ENCODE data around the gene MYG1.
"Not testable (repeated sequence)": the region's sequence is repeated elsewhere in the genome, so short reads cannot be mapped to it uniquely, and the experiment has no call there.

Gene MYG1

DNA sequence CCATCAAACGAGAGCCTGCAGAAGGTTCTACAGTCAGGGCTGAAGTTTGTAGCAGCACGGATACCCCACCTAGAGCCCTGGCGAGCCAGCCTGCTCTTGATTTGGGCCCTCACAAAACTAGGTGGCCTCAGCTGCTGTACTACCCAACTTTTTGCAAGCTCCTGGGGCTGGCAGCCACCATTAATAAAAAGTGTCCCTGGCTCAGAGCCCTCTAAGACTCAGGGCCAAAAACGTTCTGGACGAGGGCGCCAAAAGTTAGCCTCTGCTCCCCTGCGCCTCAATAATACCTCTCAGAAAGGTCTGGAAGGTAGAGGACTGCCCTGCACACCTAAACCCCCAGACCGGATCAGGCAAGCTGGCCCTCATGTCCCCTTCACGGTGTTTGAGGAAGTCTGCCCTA is 13.0 kb upstream of the MYG1 start:
- no peak for DNase-seq (ENCODE audit: low spot score)

DNA sequence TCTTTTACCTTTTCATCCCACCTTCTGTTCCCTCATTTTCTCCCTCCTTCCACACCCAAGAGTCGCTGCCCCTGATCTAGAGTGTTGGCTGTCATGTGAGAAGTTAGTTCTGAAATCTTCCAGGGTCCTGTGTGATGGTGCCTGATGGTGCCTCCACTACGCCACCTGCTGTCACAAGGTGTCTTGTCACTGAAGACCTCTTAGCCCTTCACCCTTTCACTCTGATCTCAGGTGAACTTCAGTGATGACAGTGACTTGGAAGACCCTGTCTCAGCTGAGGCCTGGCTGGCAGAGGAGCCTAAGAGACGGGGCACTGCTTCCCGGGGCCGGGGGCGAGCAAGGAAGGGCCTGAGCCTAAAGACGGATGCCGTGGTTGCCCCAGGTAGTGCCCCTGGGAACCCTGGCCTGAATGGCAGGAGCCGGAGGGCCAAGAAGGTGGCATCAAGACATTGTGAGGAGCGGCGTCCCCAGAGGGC is 11.7 kb upstream of the MYG1 start:
- peak; percentile 74 for DNase-seq (ENCODE audit: low spot score)

DNA sequence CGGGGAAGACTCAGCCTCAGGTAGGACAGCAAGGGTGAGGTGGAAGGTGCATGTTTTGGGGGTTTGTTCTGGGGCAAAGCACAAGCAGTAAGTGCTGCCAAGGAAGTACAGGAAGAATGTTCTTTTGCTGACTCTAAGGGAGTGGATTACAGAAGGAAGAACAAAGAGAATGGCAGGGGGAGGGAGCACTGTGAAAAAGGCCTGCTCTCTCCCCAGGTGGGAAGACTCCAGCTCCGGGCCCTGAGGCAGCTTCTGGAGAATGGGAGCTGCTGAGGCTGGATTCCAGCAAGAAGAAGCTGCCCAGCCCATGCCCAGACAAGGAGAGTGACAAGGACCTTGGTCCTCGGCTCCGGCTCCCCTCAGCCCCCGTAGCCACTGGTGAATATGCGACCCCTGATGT is 11.2 kb upstream of the MYG1 start:
- DNase-seq (ENCODE audit: low spot score), result no peak

DNA sequence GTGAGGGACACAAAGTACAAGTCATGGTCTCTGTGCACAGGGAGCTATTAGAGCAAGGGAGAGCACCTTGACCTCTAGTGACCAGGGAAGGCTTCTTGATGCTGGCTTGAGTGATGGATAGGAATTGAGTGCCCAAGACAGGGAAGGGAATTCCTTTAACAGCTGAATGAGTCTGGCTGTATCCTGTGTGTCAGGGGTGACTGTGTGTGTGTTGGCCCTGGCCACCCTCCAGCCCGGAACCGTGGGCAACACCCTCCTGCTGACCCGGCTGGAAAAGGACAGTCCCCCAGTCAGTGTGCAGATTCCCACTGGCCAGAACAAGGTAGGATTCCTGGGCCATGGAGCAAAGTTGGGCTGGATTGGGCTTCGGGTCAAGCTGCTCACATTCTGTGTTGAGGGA is 9.6 kb upstream of the MYG1 start:
- DNase-seq (ENCODE audit: low spot score), result no peak

DNA sequence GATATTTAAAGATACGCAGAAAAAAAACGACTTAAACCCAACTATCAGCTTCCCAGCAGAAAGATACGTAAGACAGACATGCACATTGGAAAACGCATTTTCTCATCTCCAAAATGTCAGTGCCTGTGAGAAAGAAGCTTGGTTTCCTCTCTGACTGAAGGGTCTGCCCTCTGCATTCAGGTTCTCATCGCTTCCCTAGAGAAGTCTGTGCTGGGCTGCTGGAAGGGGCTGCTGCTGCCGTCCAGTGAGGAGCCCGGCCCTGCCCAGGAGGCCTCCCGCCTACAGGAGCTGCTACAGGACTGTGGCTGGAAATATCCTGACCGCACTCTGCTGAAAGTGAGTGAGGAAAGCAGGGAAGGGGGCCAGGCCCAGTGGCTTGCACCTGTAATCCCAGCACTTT is 8.8 kb upstream of the MYG1 start:
- DNase-seq (ENCODE audit: low spot score), result no peak

DNA sequence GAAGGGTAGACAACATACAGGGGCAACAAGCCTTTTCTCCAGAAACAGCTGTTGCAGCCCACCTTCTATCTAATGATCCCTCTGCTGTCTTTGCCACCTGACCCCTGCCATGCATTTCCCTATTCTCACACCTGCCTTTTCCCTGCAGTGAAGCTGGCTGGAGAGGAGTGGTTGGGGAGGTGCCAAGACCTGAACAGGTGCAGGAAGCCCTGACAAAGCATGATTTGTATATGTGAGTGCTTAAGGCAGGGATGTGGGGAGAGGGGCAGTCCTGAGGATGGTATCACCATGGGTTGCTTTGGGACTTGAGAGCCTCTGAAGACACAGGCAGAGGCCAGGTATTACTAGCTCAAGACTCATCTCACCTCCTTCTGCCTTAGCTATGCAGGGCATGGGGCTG is 7.1 kb upstream of the MYG1 start:
- DNase-seq (ENCODE audit: low spot score), result no peak

DNA sequence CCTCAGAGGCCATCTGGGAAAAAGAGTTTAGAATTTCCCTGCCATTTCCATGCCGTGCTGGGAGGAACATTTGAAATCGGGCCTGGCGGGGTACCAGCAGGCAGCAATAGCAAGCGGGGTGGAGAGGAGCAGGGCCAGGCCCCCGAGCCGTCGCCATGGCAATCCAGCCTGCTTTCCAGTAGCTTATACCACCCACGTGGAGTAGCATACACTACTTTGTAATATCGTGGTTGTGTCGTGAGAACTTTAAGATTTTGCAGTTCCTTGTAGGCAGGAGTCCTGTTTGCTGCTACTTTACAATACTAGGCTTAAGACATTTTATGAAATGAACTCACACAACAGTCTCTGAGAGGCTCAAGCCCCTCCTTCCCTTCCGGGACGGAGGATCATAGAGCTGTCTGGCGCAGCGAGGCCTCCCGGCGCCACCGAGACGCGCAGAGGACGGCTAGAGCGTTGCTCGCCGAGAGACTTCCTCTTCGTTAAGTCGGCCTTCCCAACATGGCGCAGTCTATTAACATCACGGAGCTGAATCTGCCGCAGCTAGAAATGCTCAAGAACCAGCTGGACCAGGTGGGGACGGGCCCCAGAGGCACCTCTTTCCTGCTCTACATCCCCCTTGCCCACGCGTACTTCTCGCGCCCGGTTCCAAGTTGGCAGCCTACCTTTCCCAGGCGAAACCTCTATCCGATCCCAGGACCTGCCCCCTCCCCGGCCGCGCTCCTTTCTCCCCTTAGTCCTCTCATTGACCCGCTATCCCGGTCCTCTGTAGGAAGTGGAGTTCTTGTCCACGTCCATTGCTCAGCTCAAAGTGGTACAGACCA is 4.2 kb upstream of the MYG1 start, which contains the start of gene PFDN5:
Gene PFDN5, plus strand, starts transcription at position 473 of the 821 bp plus-strand sequence. Its CDS starts 26 bp downstream, at position 499.
- peak; percentile 86 for DNase-seq (ENCODE audit: low spot score)

DNA sequence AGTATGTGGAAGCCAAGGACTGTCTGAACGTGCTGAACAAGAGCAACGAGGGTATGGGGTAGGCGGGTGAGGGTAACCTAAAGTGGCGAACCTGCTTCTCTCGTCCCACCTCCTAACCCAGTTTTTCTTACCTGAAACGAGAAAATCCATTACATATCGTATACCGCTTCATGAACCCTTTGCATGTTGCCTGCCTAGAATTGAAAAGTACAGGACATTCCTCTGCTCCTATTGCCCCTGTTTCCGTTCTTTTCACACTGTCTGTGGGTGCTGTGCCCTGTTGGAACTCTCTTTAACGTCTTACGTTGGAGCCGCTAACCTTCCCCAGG is 3.6 kb upstream of the MYG1 start:
- DNase-seq (ENCODE audit: low spot score), result no peak

DNA sequence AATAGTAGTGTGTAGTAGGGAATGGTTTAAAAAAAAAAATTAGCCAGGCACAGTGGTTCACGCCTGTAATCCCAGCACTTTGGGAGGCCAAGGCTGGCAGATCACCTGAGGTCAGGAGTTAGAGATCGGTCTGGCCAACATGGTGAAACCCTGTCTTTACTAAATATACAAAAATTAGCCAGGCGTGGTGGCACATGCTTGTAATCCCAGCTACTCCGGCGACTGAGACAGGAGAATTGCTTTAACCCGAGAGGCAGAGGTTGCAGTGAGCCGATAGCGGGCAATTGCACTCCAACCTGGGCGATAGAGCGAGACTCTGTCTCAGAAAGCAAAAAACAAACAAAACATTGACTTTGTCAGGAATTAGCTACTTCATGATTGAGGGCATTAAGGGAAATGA is 2.4 kb upstream of the MYG1 start:
- not testable (repeated sequence) for DNase-seq (ENCODE audit: low spot score)

DNA sequence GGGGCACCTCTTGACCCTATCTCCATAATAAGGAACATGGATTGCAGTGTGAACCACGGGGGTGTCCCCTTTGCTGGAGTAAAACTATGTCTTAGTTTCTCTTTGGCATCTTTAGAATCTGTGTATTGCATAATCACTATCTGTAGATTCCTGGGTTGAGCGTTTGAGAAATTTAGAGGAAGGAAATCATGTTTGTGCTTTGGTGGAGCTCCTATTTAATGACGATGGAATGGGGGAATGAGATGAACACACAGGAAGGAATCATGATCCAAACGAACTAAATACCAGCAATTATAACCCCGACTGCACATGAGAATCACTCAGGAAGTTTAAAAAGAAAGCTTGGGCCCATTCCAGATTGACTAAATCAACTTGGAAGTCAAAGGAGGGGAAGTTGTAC is 1.3 kb upstream of the MYG1 start:
- DNase-seq (ENCODE audit: low spot score), result no peak

DNA sequence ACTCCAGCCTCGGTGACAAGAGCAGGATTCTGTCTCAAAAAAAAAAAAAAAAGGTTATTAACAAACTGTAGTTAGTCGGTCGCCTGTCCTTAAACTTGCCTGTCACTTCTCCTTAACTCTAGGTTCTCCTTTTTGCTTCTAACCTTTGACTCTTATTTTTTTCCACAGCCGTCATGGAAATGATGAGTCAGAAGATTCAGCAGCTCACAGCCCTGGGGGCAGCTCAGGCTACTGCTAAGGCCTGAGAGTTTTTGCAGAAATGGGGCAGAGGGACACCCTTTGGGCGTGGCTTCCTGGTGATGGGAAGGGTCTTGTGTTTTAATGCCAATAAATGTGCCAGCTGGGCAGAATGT is 418 bp upstream of the MYG1 start:
- peak; percentile 28 for DNase-seq (ENCODE audit: low spot score)

DNA sequence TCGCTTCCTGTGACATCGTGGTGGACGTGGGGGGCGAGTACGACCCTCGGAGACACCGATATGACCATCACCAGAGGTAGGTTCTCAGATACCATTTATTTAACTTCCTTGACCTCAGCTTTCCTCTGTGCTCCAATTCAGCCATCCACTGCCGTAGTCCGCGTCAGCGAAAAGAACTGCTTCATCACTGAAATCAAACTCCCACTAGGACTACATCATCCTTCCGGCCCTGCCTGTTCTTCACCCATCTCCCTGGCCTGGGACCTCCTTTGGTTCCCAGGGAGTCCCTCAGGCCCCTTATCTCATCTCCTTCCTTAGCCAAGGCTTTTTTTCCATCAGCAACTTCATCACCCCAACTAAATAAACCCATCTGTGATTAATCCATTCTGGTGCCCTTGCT is 692 bp downstream of the MYG1 start:
- DNase-seq (ENCODE audit: low spot score), result no peak

DNA sequence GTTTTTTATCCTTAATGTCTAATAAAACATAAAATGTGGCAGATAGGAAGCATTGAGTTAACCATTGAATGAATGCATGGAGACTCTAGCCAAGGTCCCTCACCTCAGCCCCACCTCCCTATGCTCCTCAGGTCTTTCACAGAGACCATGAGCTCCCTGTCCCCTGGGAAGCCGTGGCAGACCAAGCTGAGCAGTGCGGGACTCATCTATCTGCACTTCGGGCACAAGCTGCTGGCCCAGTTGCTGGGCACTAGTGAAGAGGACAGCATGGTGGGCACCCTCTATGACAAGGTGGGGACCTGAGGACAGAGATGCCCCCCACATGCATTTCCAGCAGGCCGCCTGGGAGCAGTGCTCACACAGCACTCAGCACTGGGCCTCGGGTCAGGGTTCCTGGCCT is 3.4 kb downstream of the MYG1 start:
- no peak for DNase-seq (ENCODE audit: low spot score)

DNA sequence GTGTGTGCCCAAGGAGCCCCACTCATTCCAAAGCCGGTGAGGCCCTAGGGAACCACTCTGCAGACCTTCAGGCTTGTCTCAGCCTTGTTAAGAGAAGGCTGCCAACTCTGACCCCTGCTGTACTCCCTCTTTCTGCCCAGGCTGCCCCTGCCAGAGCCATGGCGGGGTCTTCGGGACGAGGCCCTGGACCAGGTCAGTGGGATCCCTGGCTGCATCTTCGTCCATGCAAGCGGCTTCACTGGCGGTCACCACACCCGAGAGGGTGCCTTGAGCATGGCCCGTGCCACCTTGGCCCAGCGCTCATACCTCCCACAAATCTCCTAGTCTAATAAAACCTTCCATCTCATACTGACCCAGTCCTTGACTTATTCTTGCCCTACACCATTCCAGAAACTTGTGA is 7.3 kb downstream of the MYG1 start:
- DNase-seq (ENCODE audit: low spot score), result no peak

DNA sequence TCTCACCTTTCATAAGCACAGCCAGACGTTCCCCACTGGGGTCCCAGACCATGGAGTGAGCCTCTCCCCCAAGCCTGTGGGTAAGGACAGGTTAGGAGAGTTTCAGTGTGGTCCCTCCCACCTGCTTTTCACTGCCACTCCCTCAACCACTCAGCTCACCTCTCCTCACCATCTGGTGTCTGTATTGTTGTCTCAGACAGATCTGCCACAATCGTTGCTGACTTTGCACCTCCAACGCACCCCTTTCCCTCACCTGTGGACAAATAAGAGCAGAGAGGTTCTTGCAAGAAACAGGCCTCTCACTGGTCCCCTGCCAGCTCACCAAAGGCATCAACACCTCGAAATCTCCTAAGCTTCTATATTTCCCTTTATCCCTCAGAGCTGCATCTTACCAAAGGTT is 8.8 kb downstream of the MYG1 start:
- no peak for DNase-seq (ENCODE audit: low spot score)

DNA sequence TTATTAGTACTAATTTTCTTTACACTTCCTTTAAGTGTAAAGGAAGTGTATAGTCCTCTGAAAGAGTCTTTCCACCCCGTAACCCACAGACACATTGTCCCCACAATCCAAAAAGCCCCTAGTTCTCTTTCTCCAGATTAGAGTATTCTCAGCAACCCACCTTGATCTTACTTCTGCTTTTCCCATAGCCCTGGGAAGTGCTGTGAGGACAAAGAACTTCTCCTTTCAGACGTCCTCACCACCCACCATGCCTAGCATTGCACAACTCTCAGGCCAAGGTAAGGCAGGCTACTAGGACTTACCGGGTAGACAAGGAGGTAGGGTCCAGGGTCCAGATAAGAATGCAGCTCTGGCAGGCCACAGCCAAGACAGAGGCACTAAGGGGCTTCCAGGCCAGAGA is 14.5 kb downstream of the MYG1 start:
- no peak for DNase-seq (ENCODE audit: low spot score)

DNA sequence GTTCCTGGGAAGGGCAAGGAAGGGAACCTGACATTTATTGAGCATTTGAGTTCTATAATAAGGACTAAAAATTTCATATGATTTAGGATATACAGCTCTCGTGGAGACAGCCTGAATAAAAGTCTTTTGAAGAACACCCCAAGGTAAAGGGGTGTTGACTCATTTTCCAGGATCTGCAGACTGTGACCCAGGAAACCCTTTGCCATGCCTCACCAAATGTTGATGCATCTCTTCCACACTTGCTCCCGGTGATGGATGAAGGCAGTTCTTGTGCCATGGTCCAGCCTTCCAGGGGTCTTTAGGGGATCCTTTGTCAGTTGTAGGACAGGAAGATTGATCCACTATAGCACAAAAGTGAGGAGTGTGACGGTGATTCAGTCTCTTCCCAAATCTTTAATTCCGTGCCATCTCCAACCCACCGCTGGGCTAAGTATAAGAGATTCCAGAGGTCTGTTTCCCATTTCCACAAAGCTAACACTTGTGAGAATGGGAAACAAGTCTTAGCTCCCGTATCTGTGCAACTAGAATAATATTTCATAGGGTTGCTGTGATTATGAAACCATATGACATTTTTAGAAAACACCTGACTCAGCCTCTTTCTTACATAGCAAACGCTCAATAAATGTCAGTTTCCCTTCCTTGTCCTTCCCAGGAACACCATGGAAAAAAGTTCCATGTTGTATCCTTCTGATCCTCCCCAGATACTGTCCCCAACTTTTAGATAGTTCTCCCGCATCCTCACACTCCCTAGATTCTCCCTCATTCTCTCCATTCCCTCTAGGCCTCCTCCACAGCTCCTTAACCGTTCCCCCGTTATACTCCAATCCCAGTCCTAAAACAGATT is 21.1 kb downstream of the MYG1 start:
- no peak for DNase-seq (ENCODE audit: low spot score)

DNA sequence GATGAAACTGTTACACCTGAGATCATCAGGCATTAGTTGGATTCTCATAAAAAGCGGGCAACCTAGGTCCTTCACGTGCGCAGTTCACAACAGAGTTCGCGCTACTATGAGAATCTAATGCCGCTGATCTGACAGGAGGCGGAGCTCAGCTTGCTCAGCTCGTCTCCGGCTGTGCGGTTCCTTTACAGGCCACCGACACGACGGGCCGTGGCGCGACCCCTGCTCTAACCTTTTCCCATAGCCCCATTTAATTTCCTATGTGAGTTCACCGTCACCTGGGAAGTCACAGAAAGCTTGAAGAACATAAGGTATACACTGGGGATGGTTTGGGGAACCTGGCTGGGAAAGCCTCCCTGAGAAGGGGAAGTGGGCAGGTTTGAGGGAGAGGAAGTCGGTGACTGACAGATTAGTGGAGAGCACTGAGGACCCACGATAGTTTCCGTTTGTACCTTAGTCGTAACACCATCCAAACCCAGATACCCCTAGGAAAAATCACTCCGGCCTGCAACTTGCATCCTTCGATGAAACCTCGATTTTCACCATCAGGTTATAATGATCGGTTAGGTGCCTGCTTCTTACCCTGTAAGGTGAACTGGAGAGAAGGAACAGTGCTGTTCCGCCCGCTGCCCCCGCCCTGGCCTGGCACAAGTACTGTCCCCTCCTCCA is 24.8 kb downstream of the MYG1 start:
- peak; percentile 83 for DNase-seq (ENCODE audit: low spot score)

DNA sequence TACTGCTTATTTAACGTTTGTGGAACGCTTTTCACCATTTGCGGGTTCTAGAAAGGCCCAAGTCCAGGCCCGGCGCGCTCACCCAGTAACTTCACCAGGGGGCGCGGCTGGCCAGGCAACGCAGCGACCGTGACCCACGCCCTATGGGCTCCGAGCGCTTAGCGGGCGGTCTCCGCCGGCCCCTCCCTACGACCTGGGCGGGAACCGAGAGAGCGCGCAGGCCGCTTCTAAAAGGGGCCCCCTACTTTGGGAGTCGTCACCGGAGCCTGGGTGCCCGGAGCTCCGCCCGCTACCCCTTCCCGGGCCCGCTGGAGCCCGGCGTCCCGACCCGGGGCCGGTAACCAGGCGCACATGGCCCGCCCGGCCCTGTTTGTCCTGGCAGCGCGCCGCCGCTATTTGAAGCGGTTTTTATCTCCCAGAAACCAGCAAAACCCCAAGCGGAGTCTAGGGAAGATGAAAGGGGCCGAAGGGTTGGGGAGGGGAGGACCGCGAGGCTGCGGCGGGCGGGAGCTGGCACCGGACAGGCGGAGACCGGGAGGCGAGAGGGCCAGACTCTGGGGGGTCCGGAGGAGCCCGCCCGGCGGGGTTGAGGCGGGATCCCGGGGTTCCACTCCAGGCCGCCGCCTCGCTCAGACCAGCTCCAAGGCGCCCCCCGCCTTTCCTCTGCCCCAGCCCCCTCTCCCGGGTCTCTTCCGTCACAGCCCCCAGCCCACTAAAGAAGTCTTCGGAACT is 25.4 kb downstream of the MYG1 start:
- DNase-seq (ENCODE audit: low spot score), result peak; percentile 89

DNA sequence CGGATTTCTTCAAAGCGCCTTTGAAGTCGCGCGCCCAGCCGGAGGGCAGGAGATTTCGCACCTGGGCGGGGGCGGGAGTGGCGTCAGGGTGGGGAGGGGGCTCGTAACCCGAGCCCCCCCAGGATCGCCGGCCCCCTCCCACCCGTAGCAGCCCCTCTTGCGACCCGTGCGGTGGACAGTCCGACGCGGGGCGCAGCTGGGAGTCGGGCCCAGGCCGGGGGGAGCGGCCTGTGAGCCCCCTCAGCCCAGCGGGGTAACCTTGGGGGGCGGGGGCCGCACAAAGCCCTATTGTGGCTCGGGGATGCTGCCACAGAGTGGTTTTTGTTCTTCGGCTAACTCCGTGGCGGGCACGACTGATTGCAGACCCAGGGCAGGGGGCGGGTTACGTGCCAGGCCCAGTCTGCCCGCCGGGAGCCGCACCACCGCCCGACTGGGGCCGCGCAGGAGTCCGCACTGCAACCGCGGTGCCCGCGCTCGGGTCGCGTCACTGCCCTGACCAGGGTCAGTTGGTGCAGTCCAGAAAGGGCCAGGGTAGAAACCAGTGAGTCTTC is 26.1 kb downstream of the MYG1 start:
- DNase-seq (ENCODE audit: low spot score), result peak; percentile 51

DNA sequence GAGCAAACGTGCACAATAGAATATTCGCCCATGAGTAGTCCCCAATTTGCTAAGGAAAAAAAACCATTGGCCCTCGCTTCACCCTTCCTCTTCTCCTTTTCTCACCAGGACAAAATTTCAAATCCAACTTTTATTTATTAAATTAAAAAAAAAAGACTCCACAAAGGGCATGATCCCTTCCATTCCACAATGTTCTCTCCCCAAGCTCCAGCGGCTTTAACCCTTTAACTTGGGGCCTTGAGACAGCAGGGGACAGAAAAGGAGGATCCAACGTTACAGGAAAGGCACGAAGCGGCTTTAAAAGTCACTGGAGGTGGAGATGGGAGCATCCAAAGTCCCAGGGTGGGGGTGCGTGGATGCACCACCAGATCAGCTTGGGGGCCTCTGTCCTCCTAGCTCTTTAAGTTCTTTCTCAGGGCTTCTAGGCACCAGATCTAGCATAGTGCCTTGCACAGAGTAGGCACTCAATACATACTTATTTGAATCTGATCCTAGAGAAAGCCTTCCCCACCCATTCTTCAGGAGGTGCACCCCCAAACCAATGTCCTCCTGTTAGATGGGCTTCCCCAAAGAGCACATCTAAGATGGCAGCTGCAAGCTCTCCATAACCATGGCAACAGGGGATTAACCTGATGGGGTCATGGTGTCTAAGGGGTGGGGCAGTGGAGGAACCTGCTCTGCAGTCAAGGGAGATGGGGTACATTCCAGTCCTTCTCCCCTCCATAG is 27.1 kb downstream of the MYG1 start:
- no peak for DNase-seq (ENCODE audit: low spot score)
